Astrocyte (in vitro differentiated cells and primary cell): Measurements from ENCODE around the gene SLC8A2. TPM values are rescaled to one million over a fixed set of nuclear protein-coding genes. Genes with fewer than 3 reads are reported as not detected.

ENCODE experiments used
- DNase-seq: peaks from one replicate; pipeline ENCODE4 v3.0.0-alpha.2; 2010; ENCODE audit warnings: low read depth
- FAIRE-seq: peaks from 2 replicates; lab custom pipeline; 2011; peaks lifted over from hg19 to GRCh38; lab: Jason Lieb, UNC
- H2AFZ ChIP-seq: 2 replicates; pipeline ENCODE4 v1.6.0; 2012; ENCODE audit warnings: low read depth, low read length, inconsistent platforms
- H3K27ac ChIP-seq: 2 replicates; pipeline ENCODE4 v1.5.1; 2011; ENCODE audit warnings: low read depth, low read length, inconsistent platforms
- H3K27me3 ChIP-seq: 2 replicates; pipeline ENCODE4 v1.6.0; 2011; ENCODE audit warnings: low read length, inconsistent platforms; ENCODE audit not compliant: insufficient read depth
- H3K36me3 ChIP-seq: 2 replicates; pipeline ENCODE4 v1.5.1; 2011; ENCODE audit warnings: low read length, inconsistent platforms; ENCODE audit not compliant: insufficient read depth
- H3K4me1 ChIP-seq: 2 replicates; pipeline ENCODE4 v1.5.1; 2011; ENCODE audit warnings: low read length, inconsistent platforms; ENCODE audit not compliant: insufficient read depth
- H3K4me2 ChIP-seq: 2 replicates; pipeline ENCODE4 v1.6.0; 2012; ENCODE audit warnings: low read length, inconsistent platforms
- H3K4me3 ChIP-seq: 2 replicates; pipeline ENCODE4 v1.5.1; 2011; ENCODE audit warnings: low read depth, mild to moderate bottlenecking, low read length, inconsistent platforms; ENCODE audit not compliant: insufficient read depth
- H3K79me2 ChIP-seq: 2 replicates; pipeline ENCODE4 v1.6.0; 2012; ENCODE audit warnings: mild to moderate bottlenecking, low read length, inconsistent platforms; ENCODE audit not compliant: insufficient read depth
- H3K9ac ChIP-seq: 2 replicates; pipeline ENCODE4 v1.6.0; 2012; ENCODE audit warnings: mild to moderate bottlenecking, low read length, inconsistent platforms
- H3K9me3 ChIP-seq: 2 replicates; pipeline ENCODE4 v1.5.1; 2012; ENCODE audit warnings: low read depth, mild to moderate bottlenecking, low read length, inconsistent platforms; ENCODE audit not compliant: insufficient read depth
- H4K20me1 ChIP-seq: 2 replicates; pipeline ENCODE4 v1.6.0; 2012; ENCODE audit warnings: low read length, inconsistent platforms; ENCODE audit not compliant: insufficient read depth
- H3K27ac Mint-ChIP-seq: one replicate; pipeline ENCODE4 v1.8.0; 2021; ENCODE audit warnings: mild to moderate bottlenecking, mixed read lengths; ENCODE audit not compliant: unreplicated experiment
- H3K27me3 Mint-ChIP-seq: one replicate; pipeline ENCODE4 v1.8.0; 2021; ENCODE audit warnings: low read depth, mixed read lengths; ENCODE audit not compliant: unreplicated experiment
- H3K36me3 Mint-ChIP-seq: one replicate; pipeline ENCODE4 v1.8.0; 2021; ENCODE audit warnings: low read depth, mixed read lengths; ENCODE audit not compliant: unreplicated experiment
- H3K4me1 Mint-ChIP-seq: one replicate; pipeline ENCODE4 v1.8.0; 2021; ENCODE audit warnings: low read depth, mixed read lengths; ENCODE audit not compliant: unreplicated experiment
- H3K4me3 Mint-ChIP-seq: one replicate; pipeline ENCODE4 v1.8.0; 2021; ENCODE audit warnings: mild to moderate bottlenecking, moderate library complexity, mixed read lengths; ENCODE audit not compliant: unreplicated experiment
- H3K9me3 Mint-ChIP-seq: one replicate; pipeline ENCODE4 v1.8.0; 2021; ENCODE audit warnings: mild to moderate bottlenecking, mixed read lengths; ENCODE audit not compliant: unreplicated experiment
- EZH2 ChIP-seq: IDR thresholded peaks from 2 replicates; pipeline ENCODE4 v1.6.1; 2012; ENCODE audit warnings: mild to moderate bottlenecking, low read length, inconsistent platforms; ENCODE audit not compliant: insufficient read depth
- total RNA-seq: library from RNA; stranded (reverse); gene quantifications from 2 replicates; pipeline ENCODE4 v1.2.1, GENCODE V29; 2021
- TF ChIP-seq, protein P1 (sequence below): IDR thresholded peaks from 2 replicates; pipeline ENCODE4 v1.5.1; 2011; ENCODE audit warnings: low read depth, mild to moderate bottlenecking, inconsistent platforms, low read length, moderate library complexity; ENCODE audit not compliant: insufficient read depth

The SLC8A2 gene
- total RNA-seq, 1 donor from 2014 or later, result 3.3 TPM

DNA sequence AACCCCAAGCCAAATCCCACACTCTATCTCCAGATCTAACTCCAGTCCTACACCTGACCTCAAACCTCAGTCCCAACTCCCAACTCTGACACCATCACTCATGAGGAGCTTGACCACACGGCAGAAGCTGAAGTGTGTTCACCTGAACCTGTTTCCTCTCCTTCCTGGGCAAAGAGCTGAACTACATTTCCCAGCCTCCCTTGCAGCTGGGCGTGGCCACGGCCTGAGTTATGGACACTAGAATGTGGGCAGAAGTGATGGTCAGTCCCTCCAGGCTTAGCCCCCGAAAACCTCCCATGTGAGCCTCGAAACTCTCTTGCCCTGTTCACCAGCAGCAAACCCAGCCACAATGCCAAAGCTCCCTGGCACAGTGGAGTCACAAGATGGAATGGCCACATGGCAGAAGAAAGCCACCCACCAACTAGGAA lies 32.9 kb downstream of the SLC8A2 start:
- Histone ChIP-seq H3K4me2 (no peak overlapping the region), H3K4me1 (no peaks in the 10 kb centered on the region), H3K9me3 (no peaks in the 10 kb centered on the region), H3K27me3 (peaks cover 26% of the 10 kb centered on the region), H3K27ac (no peak overlapping the region), H3K9ac (no peak overlapping the region), H3K36me3 (no peaks in the 10 kb centered on the region), H3K4me3 (no peak overlapping the region), H4K20me1 (peaks cover 7% of the 10 kb centered on the region), H2AFZ (no peak overlapping the region), H3K79me2 (no peaks in the 10 kb centered on the region)
- Mint-ChIP-seq H3K4me1 (no peaks in the 10 kb centered on the region), H3K27me3 (peaks cover 39% of the 10 kb centered on the region), H3K9me3 (no peaks in the 10 kb centered on the region), H3K4me3 (no peak overlapping the region), H3K27ac (no peak overlapping the region), H3K36me3 (peaks cover 3% of the 10 kb centered on the region)
- no peak for FAIRE-seq
- DNase-seq, result no peak
- TF ChIP-seq EZH2, result no peak
- TF ChIP-seq, protein P1, sequence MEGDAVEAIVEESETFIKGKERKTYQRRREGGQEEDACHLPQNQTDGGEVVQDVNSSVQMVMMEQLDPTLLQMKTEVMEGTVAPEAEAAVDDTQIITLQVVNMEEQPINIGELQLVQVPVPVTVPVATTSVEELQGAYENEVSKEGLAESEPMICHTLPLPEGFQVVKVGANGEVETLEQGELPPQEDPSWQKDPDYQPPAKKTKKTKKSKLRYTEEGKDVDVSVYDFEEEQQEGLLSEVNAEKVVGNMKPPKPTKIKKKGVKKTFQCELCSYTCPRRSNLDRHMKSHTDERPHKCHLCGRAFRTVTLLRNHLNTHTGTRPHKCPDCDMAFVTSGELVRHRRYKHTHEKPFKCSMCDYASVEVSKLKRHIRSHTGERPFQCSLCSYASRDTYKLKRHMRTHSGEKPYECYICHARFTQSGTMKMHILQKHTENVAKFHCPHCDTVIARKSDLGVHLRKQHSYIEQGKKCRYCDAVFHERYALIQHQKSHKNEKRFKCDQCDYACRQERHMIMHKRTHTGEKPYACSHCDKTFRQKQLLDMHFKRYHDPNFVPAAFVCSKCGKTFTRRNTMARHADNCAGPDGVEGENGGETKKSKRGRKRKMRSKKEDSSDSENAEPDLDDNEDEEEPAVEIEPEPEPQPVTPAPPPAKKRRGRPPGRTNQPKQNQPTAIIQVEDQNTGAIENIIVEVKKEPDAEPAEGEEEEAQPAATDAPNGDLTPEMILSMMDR, result no peak

DNA sequence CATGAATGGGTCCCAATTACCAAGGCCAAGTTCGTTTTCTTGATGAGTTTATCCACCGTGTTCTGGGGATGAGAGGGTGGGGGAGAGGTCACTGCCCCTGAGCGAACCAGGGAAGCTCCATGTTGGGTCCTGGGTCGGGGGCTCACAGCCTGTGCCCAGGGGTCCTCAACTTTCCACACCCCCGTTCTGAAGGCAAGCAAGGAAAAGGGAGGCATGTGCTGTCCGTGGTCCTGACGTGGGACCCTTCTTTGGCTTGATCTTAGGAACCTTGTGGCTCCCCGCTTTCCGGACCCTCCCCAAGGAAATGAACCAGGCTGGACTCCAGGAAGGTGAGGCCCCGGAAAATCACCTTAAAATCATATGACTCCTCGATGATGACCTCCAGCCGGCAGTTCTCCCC lies 34.2 kb downstream of the SLC8A2 start:
- DNase-seq (no peak), FAIRE-seq (no peak)
- Histone ChIP-seq H3K27me3 (peaks cover 15% of the 10 kb centered on the region), H4K20me1 (peaks cover 7% of the 10 kb centered on the region), H3K9me3 (no peaks in the 10 kb centered on the region), H3K4me3 (no peak overlapping the region), H3K36me3 (no peaks in the 10 kb centered on the region), H3K9ac (no peak overlapping the region), H2AFZ (no peak overlapping the region), H3K79me2 (no peaks in the 10 kb centered on the region), H3K4me1 (no peaks in the 10 kb centered on the region), H3K27ac (no peak overlapping the region), H3K4me2 (no peak overlapping the region)
- Mint-ChIP-seq H3K36me3 (peaks cover 3% of the 10 kb centered on the region), H3K4me1 (no peaks in the 10 kb centered on the region), H3K4me3 (no peak overlapping the region), H3K9me3 (peaks cover 4% of the 10 kb centered on the region), H3K27me3 (peaks cover 29% of the 10 kb centered on the region), H3K27ac (no peak overlapping the region)
- TF ChIP-seq, protein P1, result no peak
- no peak for TF ChIP-seq EZH2

DNA sequence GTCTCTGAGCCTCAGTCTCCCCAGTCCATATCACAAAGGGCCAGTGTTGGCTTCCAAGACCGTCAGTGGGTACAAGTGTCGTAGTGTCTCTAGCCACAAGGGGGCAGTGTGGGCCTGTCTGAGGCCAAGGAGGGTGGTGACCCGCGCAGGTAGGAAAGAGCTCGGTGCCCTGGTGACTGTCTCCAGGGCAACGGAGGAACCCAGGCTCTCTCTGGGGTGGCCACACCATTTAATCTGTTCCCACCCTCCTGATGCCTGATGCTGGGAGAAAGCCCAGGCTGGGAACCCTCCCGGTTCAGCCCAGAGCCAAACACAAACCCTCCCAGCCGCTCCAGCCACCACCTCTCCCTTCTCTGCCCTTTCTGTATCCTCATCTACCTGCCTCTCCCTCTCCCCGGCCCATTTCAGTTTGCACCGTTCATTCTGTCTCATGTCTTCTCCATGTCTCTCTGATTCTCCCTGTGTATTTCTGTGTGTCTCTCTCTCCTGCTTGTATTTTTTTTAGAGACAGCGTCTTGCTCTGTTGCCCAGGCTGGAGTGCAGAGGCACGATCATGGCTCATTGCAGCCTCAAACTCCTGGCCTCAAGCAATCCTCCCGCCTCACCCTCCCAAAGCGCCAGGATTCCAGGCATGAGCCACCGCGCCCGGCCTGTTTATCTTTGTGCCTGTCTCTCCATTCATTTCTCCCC lies 34.8 kb downstream of the SLC8A2 start:
- no peaks in the 10 kb centered on the region for H3K79me2 ChIP-seq
- H2AFZ ChIP-seq, result no peak overlapping the region
- DNase-seq, result no peak
- H3K36me3 ChIP-seq, result no peaks in the 10 kb centered on the region
- H3K4me3 Mint-ChIP-seq, result no peak overlapping the region
- no peak overlapping the region for H3K4me3 ChIP-seq
- peaks cover 11% of the 10 kb centered on the region for H3K27me3 ChIP-seq
- no peaks in the 10 kb centered on the region for H3K4me1 ChIP-seq
- H3K4me2 ChIP-seq, result no peak overlapping the region
- no peaks in the 10 kb centered on the region for H3K9me3 ChIP-seq
- no peak overlapping the region for H3K9ac ChIP-seq
- no peak overlapping the region for H3K27ac Mint-ChIP-seq
- peaks cover 4% of the 10 kb centered on the region for H3K9me3 Mint-ChIP-seq
- H3K27me3 Mint-ChIP-seq, result peaks cover 24% of the 10 kb centered on the region
- H4K20me1 ChIP-seq, result peaks cover 7% of the 10 kb centered on the region
- H3K36me3 Mint-ChIP-seq, result peaks cover 3% of the 10 kb centered on the region
- no peak overlapping the region for H3K27ac ChIP-seq
- H3K4me1 Mint-ChIP-seq, result no peaks in the 10 kb centered on the region
- no peak for FAIRE-seq
- TF ChIP-seq EZH2, result no peak
- TF ChIP-seq, protein P1, result peak; percentile 62
